Aorta (tissue), 5 donors: ENCODE data around the gene IGFBP6. TPM values are rescaled to one million over a fixed set of nuclear protein-coding genes. Genes with fewer than 3 reads are reported as not detected.

Experiments
- ATAC-seq: fragments of 200-7000 bp; cut with Tn5 transposase; one replicate; pipeline ENCODE4 v1.9.1; 2022; ENCODE audit warnings: moderate library complexity; ENCODE audit not compliant: low FRiP score
- DNase-seq, 2 donors: peaks; one replicate each; pipeline ENCODE4 v3.0.0-alpha.2; 2020
- H3K27ac ChIP-seq, 2 donors: one replicate each; pipeline ENCODE4 v1.5.1; 2013; ENCODE audit warnings: low read length in 2 of 2, mild to moderate bottlenecking in 2 of 2, moderate library complexity in 2 of 2, control low read depth in 1 of 2, inconsistent platforms in 1 of 2, low read depth in 1 of 2
- H3K27me3 ChIP-seq, 2 donors: one replicate each; pipeline ENCODE4 v1.6.1; 2013; ENCODE audit warnings: control low read depth in 1 of 2, low read length in 1 of 2, mild to moderate bottlenecking in 1 of 2, moderate library complexity in 1 of 2; ENCODE audit not compliant: insufficient read depth in 2 of 2, control insufficient read depth in 1 of 2
- H3K36me3 ChIP-seq, 2 donors: one replicate each; pipeline ENCODE4 v1.6.1; 2013; ENCODE audit warnings: control low read depth in 1 of 2, low read length in 1 of 2, mild to moderate bottlenecking in 1 of 2; ENCODE audit not compliant: insufficient read depth in 2 of 2, control insufficient read depth in 1 of 2
- H3K4me1 ChIP-seq, 2 donors: one replicate each; pipeline ENCODE4 v1.6.1; 2013; ENCODE audit warnings: low read length in 2 of 2, control low read depth in 1 of 2, mild to moderate bottlenecking in 1 of 2, moderate library complexity in 1 of 2; ENCODE audit not compliant: insufficient read depth in 2 of 2, control insufficient read depth in 1 of 2
- H3K4me3 ChIP-seq, 2 donors: one replicate each; pipeline ENCODE4 v1.5.1; 2013; ENCODE audit warnings: low read length in 2 of 2, control low read depth in 1 of 2, mild to moderate bottlenecking in 1 of 2
- H3K9me3 ChIP-seq: one replicate; pipeline ENCODE4 v1.6.1; 2013; ENCODE audit warnings: mild to moderate bottlenecking, low read length; ENCODE audit not compliant: control insufficient read depth
- WGBS, 2 donors: extraction: QIAGEN DNeasy Blood & Tissue Kit; methylation state at CpG; one replicate each; pipeline ENCODE4 v1.1.7; 2013; 5-methylcytosine and 5-hydroxymethylcytosine counted together
- intact Hi-C, 2 donors: fragments of 100-400 bp; cut with DNase I; formaldehyde crosslinking; loops; one replicate each; pipeline versions ENCODE4 v1.14.2 to v1.15.0; 2022
- polyA plus RNA-seq, 2 donors: library from polyadenylated mRNA; stranded (reverse); fragments of 200-250 nt; gene quantifications; one replicate each; pipeline ENCODE4 v1.2.3, GENCODE V29; 2013
- total RNA-seq, 2 donors: library from RNA; stranded (reverse); fragmentation: NEBNext Ultra II Directional; extraction: Animal tissue kit (Norgen Biotek cat#: 25700); gene quantifications; one replicate each; pipeline ENCODE4 v1.2.1, GENCODE V29; 2021
- donor health status: healthy with polysubstance abuse.
- donor health status: Bipolar disorder and iron deficiency.
- donor health status: DM: no; HTN: no; CAD: no.
- donor health status: DM: no; HTN: no; CAD: no.
- donor health status: DM: yes; HTN: yes; CAD: no.

Gene IGFBP6
- total and polyA plus RNA-seq, 4 donors: 507 to 979 (median 828) TPM

- H3K4me1 ChIP-seq: no peaks in the 10 kb centered on the region
Measured at GRCh38 chr12:53098354-53098981, 1.0 kb downstream of the IGFBP6 start.

DNA sequence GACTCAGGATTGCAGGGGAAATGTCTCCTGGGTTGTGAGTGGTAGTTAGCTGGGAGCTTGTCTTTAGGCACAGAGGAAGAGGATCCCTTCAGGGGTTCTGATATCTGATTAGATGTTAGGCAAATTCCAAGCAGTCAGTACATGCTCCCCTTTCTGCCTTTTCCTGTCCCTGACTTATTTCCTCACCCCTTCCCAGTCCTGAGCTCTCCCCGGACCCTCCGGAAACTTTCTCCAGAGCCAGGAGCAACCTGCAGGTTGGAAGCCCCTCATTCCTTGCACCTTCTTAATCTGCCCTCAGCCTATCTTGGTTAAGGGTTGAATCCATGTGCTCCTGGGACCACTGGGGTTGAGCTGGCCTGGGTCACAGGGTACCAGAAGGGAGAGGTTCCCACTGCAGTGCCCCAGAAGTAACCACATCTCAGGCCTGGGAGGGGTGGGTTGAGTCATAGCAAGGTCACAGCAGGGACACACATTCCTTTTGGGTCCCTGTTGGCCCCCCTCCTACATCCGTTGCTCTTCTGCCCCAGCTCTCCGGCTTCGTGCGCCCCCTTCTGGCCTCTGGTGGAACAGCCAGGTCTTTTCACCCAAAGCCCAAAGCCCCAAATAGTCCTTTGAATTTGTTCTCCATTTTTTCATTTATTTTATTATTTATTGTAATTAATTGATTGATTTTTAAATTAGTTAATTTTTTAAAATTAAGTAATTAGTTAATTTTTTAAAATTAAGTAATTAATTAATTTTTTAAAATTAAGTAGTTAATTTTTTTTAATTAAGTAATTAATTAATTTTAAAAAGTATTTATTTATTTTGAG is 1.8 kb downstream of the IGFBP6 start:
- intact Hi-C loops: loop anchor here in 1 of 2 donors (2.0 kb wide), 1 partner anchor 20 kb away; the partner anchor contains the start of gene SPRYD3
- H3K4me3 ChIP-seq: no peak overlapping the region
- peak; percentile 89 for ATAC-seq
- H3K9me3 ChIP-seq: no peaks in the 10 kb centered on the region
- peak; percentile 94 to 98 for DNase-seq
- peak overlapping the region; percentile 60 to 78 for H3K27ac ChIP-seq
- H3K36me3 ChIP-seq: no peaks in the 10 kb centered on the region
- H3K4me1 ChIP-seq: no peaks in the 10 kb centered on the region
- WGBS, 2 donors: 16 to 19% methylated on average over 6 of the region's 6 CpGs
- H3K27me3 ChIP-seq: no peaks in the 10 kb centered on the region

More at GRCh38 chr12:53098354-53098981, 1.0 kb downstream of the IGFBP6 start:
- H3K9me3 ChIP-seq: no peaks in the 10 kb centered on the region
- H3K4me3 ChIP-seq: peak overlapping the region; percentile 55 to 87
- intact Hi-C loops: loop anchor here in 1 of 2 donors (2.0 kb wide), 1 partner anchor 20 kb away; the partner anchor contains the start of gene SPRYD3
- no peaks in the 10 kb centered on the region for H3K27me3 ChIP-seq
- peak overlapping the region; percentile 60 to 97 for H3K27ac ChIP-seq
- DNase-seq (peak; percentile 78 to 87), ATAC-seq (peak; percentile 72)
- WGBS, 2 donors: 23 to 24% methylated on average over 13 of the region's 13 CpGs
- no peaks in the 10 kb centered on the region for H3K36me3 ChIP-seq

DNA sequence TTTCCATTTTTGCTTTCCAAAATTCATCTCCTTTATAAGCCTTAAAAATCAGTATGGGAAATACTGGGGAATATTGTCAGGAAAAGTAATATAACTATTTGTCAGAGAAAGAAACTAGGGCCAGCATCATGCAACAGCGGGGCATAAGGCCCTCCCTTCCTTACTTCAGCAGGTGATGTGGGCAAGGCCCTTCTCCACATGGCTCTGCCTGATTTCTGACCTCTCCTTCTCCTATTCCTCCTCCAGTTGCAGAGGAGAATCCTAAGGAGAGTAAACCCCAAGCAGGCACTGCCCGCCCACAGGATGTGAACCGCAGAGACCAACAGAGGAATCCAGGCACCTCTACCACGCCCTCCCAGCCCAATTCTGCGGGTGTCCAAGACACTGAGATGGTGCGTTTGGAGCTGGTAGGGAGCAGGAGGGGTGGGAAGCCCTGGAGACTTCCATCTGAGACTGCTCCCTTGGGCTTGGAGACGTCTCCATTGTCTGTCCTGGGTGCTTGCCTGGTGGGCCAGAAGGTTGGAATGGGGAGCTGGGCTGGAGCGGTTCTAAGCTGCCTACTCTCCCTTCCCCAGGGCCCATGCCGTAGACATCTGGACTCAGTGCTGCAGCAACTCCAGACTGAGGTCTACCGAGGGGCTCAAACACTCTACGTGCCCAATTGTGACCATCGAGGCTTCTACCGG is 3.1 kb downstream of the IGFBP6 start:
- H3K4me3 ChIP-seq: no peak overlapping the region
- ATAC-seq (no peak), DNase-seq (peak in 1 of 2 donors; percentile 64)
- no peak overlapping the region for H3K27ac ChIP-seq
- no peaks in the 10 kb centered on the region for H3K9me3 ChIP-seq
- H3K27me3 ChIP-seq: no peaks in the 10 kb centered on the region
- H3K4me1 ChIP-seq: no peaks in the 10 kb centered on the region
- H3K36me3 ChIP-seq: no peaks in the 10 kb centered on the region
- intact Hi-C loops: loop anchor here in 1 of 2 donors (5.0 kb wide), 1 partner anchor 33 kb away; no protein-coding TSS in a partner anchor
- WGBS, 2 donors: 90 to 95% methylated on average over 13 of the region's 13 CpGs

GRCh38 chr12:53101266-53101665 is 3.8 kb downstream of the IGFBP6 start:
- peak in 1 of 2 donors; percentile 54 for DNase-seq
- Histone ChIP-seq H3K4me1 (no peaks in the 10 kb centered on the region), H3K9me3 (no peaks in the 10 kb centered on the region), H3K27ac (no peak overlapping the region), H3K27me3 (no peaks in the 10 kb centered on the region), H3K36me3 (no peaks in the 10 kb centered on the region), H3K4me3 (no peak overlapping the region)
- ATAC-seq: no peak
- 85 to 92% methylated on average over 7 of the region's 7 CpGs for WGBS, 2 donors
- intact Hi-C loops: loop anchor here in 1 of 2 donors (5.0 kb wide), 1 partner anchor 34 kb away; no protein-coding TSS in a partner anchor

DNA sequence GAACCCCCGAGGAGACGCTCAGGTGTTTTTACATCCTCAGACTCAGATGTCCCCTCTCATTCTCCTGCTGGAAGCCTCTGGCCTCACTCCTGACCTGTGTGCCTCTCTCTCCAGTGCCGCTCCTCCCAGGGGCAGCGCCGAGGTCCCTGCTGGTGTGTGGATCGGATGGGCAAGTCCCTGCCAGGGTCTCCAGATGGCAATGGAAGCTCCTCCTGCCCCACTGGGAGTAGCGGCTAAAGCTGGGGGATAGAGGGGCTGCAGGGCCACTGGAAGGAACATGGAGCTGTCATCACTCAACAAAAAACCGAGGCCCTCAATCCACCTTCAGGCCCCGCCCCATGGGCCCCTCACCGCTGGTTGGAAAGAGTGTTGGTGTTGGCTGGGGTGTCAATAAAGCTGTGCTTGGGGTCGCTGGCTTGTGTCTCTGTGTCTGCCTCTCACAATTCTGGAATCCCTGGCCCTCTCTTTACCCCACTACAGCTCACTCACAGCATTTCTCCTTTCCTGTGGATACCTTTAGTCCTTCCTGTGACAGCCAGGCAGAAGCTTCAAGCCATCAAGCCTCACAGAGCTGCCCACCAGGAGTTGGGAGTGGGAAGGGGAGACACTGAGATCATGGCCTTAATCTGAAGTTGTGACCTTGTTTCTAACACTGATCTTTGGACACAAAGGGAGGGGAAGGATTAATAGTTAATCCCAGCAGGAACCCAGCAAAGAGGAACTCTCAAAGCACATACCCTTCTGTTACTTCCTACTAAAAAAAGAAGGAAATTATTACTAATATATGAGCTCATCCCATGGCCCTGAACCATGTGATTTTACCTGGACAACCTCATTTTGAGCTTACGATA is 4.7 kb downstream of the IGFBP6 start:
- peak in 1 of 2 donors; percentile 75 for DNase-seq
- 86 to 87% methylated on average over 11 to 12 of the region's 12 CpGs for whole genome bisulfite sequencing, 2 donors
- H3K27ac ChIP-seq: no peak overlapping the region

DNA sequence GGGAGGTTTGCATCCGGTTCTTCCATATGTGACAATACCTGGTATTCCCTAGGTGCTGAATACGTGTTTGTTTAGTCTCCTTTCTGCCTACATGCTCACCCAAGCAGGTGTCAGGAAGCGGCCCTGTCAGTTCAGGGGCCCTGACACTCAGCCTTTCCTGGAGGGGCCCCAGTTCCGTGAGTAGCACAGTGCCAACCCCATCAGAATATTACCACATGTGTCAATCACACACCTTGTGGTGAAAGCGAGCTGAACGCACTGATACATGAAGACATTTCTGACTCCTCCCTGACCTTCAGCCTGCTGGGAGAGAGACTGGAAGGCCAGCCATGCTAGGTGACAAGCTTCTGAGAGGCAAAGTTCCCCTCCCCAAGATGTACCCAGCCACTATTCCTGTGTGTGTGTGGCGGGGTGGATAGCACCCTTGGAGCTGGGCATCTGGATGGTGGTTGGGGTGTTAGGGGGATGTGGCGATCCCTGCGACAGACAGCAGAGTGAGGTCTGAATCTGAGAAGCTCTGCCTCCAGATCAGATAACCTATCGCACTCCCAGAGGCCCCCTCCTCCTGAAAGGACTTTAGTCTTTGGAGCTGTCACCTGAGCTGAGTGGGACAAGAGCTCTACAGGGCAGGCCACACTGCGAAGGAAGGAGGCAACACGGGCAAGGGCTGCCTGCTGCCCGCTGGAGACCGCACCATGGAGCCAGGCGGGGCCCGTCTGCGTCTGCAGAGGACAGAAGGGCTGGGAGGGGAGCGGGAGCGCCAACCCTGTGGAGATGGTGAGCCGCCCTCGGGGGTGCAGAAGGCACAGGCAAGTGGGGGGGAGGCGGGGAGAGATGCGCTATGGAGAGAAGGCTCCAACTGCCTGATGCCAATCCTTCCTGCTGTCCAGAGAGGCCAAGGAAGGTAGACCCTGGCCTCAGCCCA is 5.7 kb downstream of the IGFBP6 start, which contains the start of gene SOAT2:
Gene SOAT2, plus strand, starts transcription at position 604 of the 925 bp plus-strand sequence. Its CDS starts 92 bp downstream, at position 696.
- H3K4me1 ChIP-seq: peaks cover 0 to 4% of the 10 kb centered on the region in 2 donors
- WGBS, 2 donors: 88 to 93% methylated on average over 23 of the region's 23 CpGs
- DNase-seq (peak in 1 of 2 donors; percentile 75), ATAC-seq (no peak)
- no peaks in the 10 kb centered on the region for H3K9me3 ChIP-seq
- H3K4me3 ChIP-seq: no peak within 1 kb of the TSS
- no peaks in the 10 kb centered on the region for H3K36me3 ChIP-seq
- intact Hi-C loops: loop anchor here in 1 of 2 donors (5.0 kb wide), 1 partner anchor 36 kb away; no protein-coding TSS in a partner anchor
- H3K27ac ChIP-seq: no peak within 1 kb of the TSS
- no peaks in the 10 kb centered on the region for H3K27me3 ChIP-seq

More for the DNA sequence above, 4.7 kb downstream of the IGFBP6 start:
- ATAC-seq: no peak
- H3K27me3 ChIP-seq: no peaks in the 10 kb centered on the region
- intact Hi-C loops: loop anchor here in 1 of 2 donors (5.0 kb wide), 1 partner anchor 35 kb away; no protein-coding TSS in a partner anchor
- no peaks in the 10 kb centered on the region for H3K36me3 ChIP-seq
- peaks cover 0 to 3% of the 10 kb centered on the region in 2 donors for H3K4me1 ChIP-seq
- H3K9me3 ChIP-seq: no peaks in the 10 kb centered on the region
- H3K4me3 ChIP-seq: no peak overlapping the region

DNA sequence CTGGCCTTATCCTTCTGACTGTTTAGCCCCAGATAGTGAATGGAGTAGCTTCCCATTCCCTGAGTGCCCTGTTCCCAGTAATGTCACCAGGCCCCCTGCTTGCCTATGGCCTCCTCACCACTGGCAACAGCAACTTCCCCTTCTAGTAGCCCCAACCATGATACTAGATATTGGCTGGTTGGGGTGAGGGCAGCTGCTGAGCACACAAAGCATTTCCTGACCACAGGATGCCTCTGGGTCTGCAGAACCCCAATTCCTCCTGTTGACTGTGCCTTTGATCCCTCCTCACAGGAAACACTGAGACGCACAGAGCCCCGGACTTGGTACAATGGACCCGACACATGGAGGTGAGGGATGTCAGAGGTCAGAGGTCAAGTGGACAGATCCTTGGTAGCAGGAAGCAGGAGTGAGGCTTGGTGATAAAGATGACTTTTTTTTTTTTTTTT is 6.4 kb downstream of the IGFBP6 start:
- ATAC-seq (no peak), DNase-seq (peak in 1 of 2 donors; percentile 25)
- Histone ChIP-seq H3K4me1 (peaks cover 0 to 4% of the 10 kb centered on the region in 2 donors), H3K36me3 (no peaks in the 10 kb centered on the region), H3K4me3 (no peak overlapping the region), H3K27ac (no peak overlapping the region), H3K9me3 (no peaks in the 10 kb centered on the region), H3K27me3 (no peaks in the 10 kb centered on the region)
- intact Hi-C loops: loop anchor here in 1 of 2 donors (5.0 kb wide), 1 partner anchor 37 kb away; no protein-coding TSS in a partner anchor
- WGBS, 2 donors: 74 to 80% methylated on average over 3 of the region's 3 CpGs
